ENCODE data around the gene MME. TPM values are rescaled to one million over a fixed set of nuclear protein-coding genes. Genes with fewer than 3 reads are reported as not detected.

MME gene
- total and polyA plus RNA-seq, 2 of the 4 experiments (the other 2 are of a cell fraction), result 11.7 to 22.8 TPM

GRCh38 chr3:155070932-155071387, 9.2 kb upstream of the MME start (continued):
- no peak for TF ChIP-seq RFX5 (IDR thresholded peaks at IDR 0.05; ENCODE audit: low read depth, low read length)

GRCh38 chr3:155075200-155075599, 4.9 kb upstream of the MME start:
- H3K4ac ChIP-seq (ENCODE audit: low read depth, low read length), result no peak overlapping the region
- no peak for DNase-seq
- no peak overlapping the region for H3K18ac ChIP-seq (ENCODE audit: low read depth, low read length)
- BruUV-seq (replicated peaks), result no TSS peak
- POLR2A ChIA-PET (ENCODE audit: unreplicated experiment), result no interaction called here
- no peaks in the 10 kb centered on the region for H3K79me1 ChIP-seq (ENCODE audit: low read depth in 1 of 2, low read length in 2 of 2)
- no peak overlapping the region for H2BK20ac ChIP-seq (ENCODE audit: low read depth, low read length)
- no peak overlapping the region for H3K14ac ChIP-seq (replicated peaks; ENCODE audit: low read depth, low read length)
- no peak overlapping the region for H3K4me2 ChIP-seq (ENCODE audit: low read depth, low read length)
- no peak overlapping the region for H4K91ac ChIP-seq (ENCODE audit: insufficient read depth, low read depth, low read length)
- ATAC-seq (ENCODE audit: low read depth), result no peak
- H3K9me1 ChIP-seq (ENCODE audit: insufficient read depth, low read length), result 0 out of 2 replicates have a peak, but pooled peaks cover 3% of the 10 kb centered on the region
- no peak overlapping the region for H2BK15ac ChIP-seq (ENCODE audit: low read depth, low read length)
- H3K4me3 ChIP-seq (ENCODE audit: insufficient read depth, low read depth, low read length), result no peak overlapping the region
- H2AK5ac ChIP-seq (ENCODE audit: low read depth, low read length), result no peak overlapping the region
- H3K27ac ChIP-seq (ENCODE audit: insufficient read depth, low read length), result no peak overlapping the region
- H3K56ac ChIP-seq (ENCODE audit: extremely low read depth, insufficient read depth, low read length), result no peak overlapping the region
- H2AK9ac ChIP-seq (replicated peaks; ENCODE audit: low read depth, low read length, poor library complexity), result no peak overlapping the region
- H3K27me3 ChIP-seq (ENCODE audit: control insufficient read depth, insufficient read depth, low read length), result peaks cover 2% of the 10 kb centered on the region; the same call in 1 of the 2 replicates
- H3K9ac ChIP-seq (ENCODE audit: low read depth, low read length), result no peak overlapping the region
- no peaks in the 10 kb centered on the region for H3K36me3 ChIP-seq (ENCODE audit: control insufficient read depth, insufficient read depth, low read length)
- H4K20me1 ChIP-seq (ENCODE audit: insufficient read depth, low read length), result no peaks in the 10 kb centered on the region
- H2BK5ac ChIP-seq (ENCODE audit: low read depth, low read length, poor library complexity, severe bottlenecking), result no peak overlapping the region
- H2AFZ ChIP-seq (replicated peaks; ENCODE audit: low read length, poor library complexity), result no peak overlapping the region
- H4K8ac ChIP-seq (ENCODE audit: low read depth in 2 of 2, low read length in 2 of 2), result no peak overlapping the region
- no peak overlapping the region for H3K23ac ChIP-seq (ENCODE audit: low read depth, low read length)
- intact Hi-C loops (cut with micrococcal nuclease), result loop anchor here (5.0 kb wide), 3 partner anchors 227 to 298 kb away; no protein-coding TSS in a partner anchor
- H4K5ac ChIP-seq (ENCODE audit: low read depth, low read length), result no peak overlapping the region
- CTCF ChIA-PET, result no interaction called here
- H3K4me1 ChIP-seq (ENCODE audit: control insufficient read depth, insufficient read depth, low read length), result 0 out of 2 replicates have a peak, but pooled peaks cover 5% of the 10 kb centered on the region
- H2BK120ac ChIP-seq (ENCODE audit: low read depth, low read length), result no peak overlapping the region
- TF ChIP-seq USF2 (IDR thresholded peaks at IDR 0.05; ENCODE audit: low read depth, low read length) (no peak), BHLHE40 (IDR thresholded peaks at IDR 0.05; ENCODE audit: low read depth, low read length) (no peak), CEBPB (IDR thresholded peaks at IDR 0.05; ENCODE audit: low read depth, low read length) (no peak), MAFK (IDR thresholded peaks at IDR 0.05; ENCODE audit: low read depth, low read length) (no peak), FOS (IDR thresholded peaks at IDR 0.05; ENCODE audit: low read depth, low read length) (no peak), RFX5 (IDR thresholded peaks at IDR 0.05; ENCODE audit: low read depth, low read length) (no peak)
- in situ Hi-C loops (cut with MboI; ENCODE audit: low sequenced_read_pairs), result loop anchor here (10.0 kb wide), 1 partner anchor 190 kb away; no protein-coding TSS in a partner anchor
- dilution Hi-C loops (cut with HindIII; ENCODE audit: low sequenced_read_pairs, unreplicated experiment), result no loop called here
- H3K9me3 ChIP-seq (ENCODE audit: control insufficient read depth, insufficient read depth, low read length), result no peaks in the 10 kb centered on the region
